H1 (cell line): ENCODE results near the gene L3HYPDH. TPM values are rescaled to one million over a fixed set of nuclear protein-coding genes. Genes with fewer than 3 reads are reported as not detected.

Experiments
- ASH2L ChIP-seq: fragments of 200-600, 300-600 bp; sonication (generic); IDR thresholded peaks from one replicate; pipeline ENCODE4 v1.7.1; 2017; ENCODE audit warnings: low read length
- BACH1 ChIP-seq: IDR thresholded peaks from 2 replicates; pipeline ENCODE4 v1.6.1; 2012; ENCODE audit warnings: low read length, improper control_type of control experiment
- CHD2 ChIP-seq: IDR thresholded peaks from 2 replicates; pipeline ENCODE4 v1.6.1; 2012; ENCODE audit warnings: low read length, improper control_type of control experiment
- CHD7 ChIP-seq: fragments of 300-600 bp; sonication (generic); IDR thresholded peaks from 2 replicates; pipeline ENCODE4 v1.7.1; 2012; ENCODE audit warnings: low read length, moderate library complexity, mild to moderate bottlenecking, inconsistent platforms; ENCODE audit not compliant: insufficient replicate concordance
- CTBP2 ChIP-seq: IDR thresholded peaks from 2 replicates; pipeline ENCODE4 v1.7.0; 2011; ENCODE audit warnings: borderline replicate concordance, mild to moderate bottlenecking, moderate library complexity, mixed read lengths, low read length; ENCODE audit not compliant: insufficient read depth, insufficient read length
- GTF2F1 ChIP-seq: IDR thresholded peaks from 2 replicates; pipeline ENCODE4 v1.6.1; 2012; ENCODE audit warnings: low read depth, low read length, improper control_type of control experiment, borderline replicate concordance
- NANOG ChIP-seq: IDR thresholded peaks from 2 replicates; pipeline ENCODE4 v1.6.1; 2011; ENCODE audit warnings: low read length, low read depth, mild to moderate bottlenecking, inconsistent platforms; ENCODE audit not compliant: insufficient read depth, poor library complexity, severe bottlenecking
- PHF8 ChIP-seq: fragments of 200-600 bp; sonication (generic); conservative IDR thresholded peaks from 2 replicates; pipeline ENCODE4 v1.7.1; 2012; ENCODE audit warnings: low read depth, mild to moderate bottlenecking, inconsistent platforms, low read length, moderate library complexity
- TAF1 ChIP-seq: IDR thresholded peaks from 2 replicates; pipeline ENCODE4 v1.6.1; 2011; ENCODE audit warnings: mild to moderate bottlenecking, low read depth, low read length
- TAF7 ChIP-seq: optimal IDR thresholded peaks from 2 replicates; pipeline ENCODE3; 2011; ENCODE audit warnings: low read depth, mild to moderate bottlenecking, inconsistent platforms, low read length, moderate library complexity, borderline replicate concordance
- TEAD4 ChIP-seq: IDR thresholded peaks from 2 replicates; pipeline ENCODE4 v1.6.1; 2012; ENCODE audit warnings: low read depth, low read length, inconsistent platforms, mixed read lengths
- polyA plus RNA-seq, 7 experiments: library from polyadenylated mRNA; depleted of rRNA in 3 of 7; stranded (reverse) in 5 of 7; unstranded in 2 of 7; fragments of >200 nt in 5 of 7; fragments of 200-250 nt in 2 of 7; gene quantifications; 1 replicate in 5 of 7; 2 replicates in 1 of 7; 4 replicates in 1 of 7; pipeline versions ENCODE4 v1.2.1 to v1.2.3, GENCODE V29; 2011 to 2013; ENCODE audit warnings: missing spikeins in 2 of 7, mixed read lengths in 2 of 7
- total RNA-seq: library from RNA; stranded (reverse); fragmentation: NEBNext Ultra II Directional; extraction: Animal tissue kit (Norgen Biotek cat#: 25700); gene quantifications from 2 replicates; pipeline ENCODE4 v1.2.1, GENCODE V29; 2021

Gene L3HYPDH
- total and polyA plus RNA-seq, 2 of the 8 experiments (the other 6 are each of a cell fraction or from before 2014, with no cell fraction given) = 11.2 to 15.8 TPM

- TF ChIP-seq CHD7 (no peak), GTF2F1 (no peak), CTBP2 (no peak), TEAD4 (no peak), ASH2L (no peak), CHD2 (no peak), PHF8 (no peak), NANOG (no peak), TAF7 (no peak), BACH1 (no peak), TAF1 (no peak)
Observed at GRCh38 chr14:59529189-59529588, 45.0 kb upstream of the L3HYPDH start (continued).
